MM.1S (cell line): ENCODE results near the gene CCDC148.
"Not testable (repeated sequence)": the region's sequence is repeated elsewhere in the genome, so short reads cannot be mapped to it uniquely, and the experiment has no call there.

Source experiments
- DNase-seq: peaks from one replicate; pipeline ENCODE4 v3.0.0-alpha.2; 2015
- H2AFZ ChIP-seq: fragments of 300-600 bp; sonication (generic); 2 replicates; pipeline ENCODE4 v1.6.0; 2016; ENCODE audit warnings: antibody characterized with exemption, low read length
- H3F3A ChIP-seq: fragments of 300-600 bp; sonication (generic); 2 replicates; pipeline ENCODE4 v1.6.1; 2016; ENCODE audit warnings: mild to moderate bottlenecking, antibody characterized with exemption, low read length, moderate library complexity, mixed read lengths; ENCODE audit not compliant: insufficient read depth
- H3K27ac ChIP-seq: fragments of 300-600 bp; sonication (generic); 2 replicates; pipeline ENCODE4 v1.5.1; 2016; ENCODE audit warnings: mild to moderate bottlenecking, low read length
- H3K27me3 ChIP-seq: fragments of 300-600 bp; sonication (generic); replicated peaks from 2 replicates; pipeline ENCODE4 v1.6.0; 2016; ENCODE audit warnings: low read length; ENCODE audit not compliant: insufficient read depth
- H3K36me3 ChIP-seq: fragments of 300-600 bp; sonication (generic); replicated peaks from 2 replicates; pipeline ENCODE4 v1.6.1; 2016; ENCODE audit warnings: mild to moderate bottlenecking, low read length, mixed read lengths; ENCODE audit not compliant: insufficient read depth
- H3K4me1 ChIP-seq: fragments of 300-600 bp; sonication (generic); 2 replicates; pipeline ENCODE4 v1.6.1; 2016; ENCODE audit warnings: low read length, mixed read lengths
- H3K4me2 ChIP-seq: fragments of 300-600 bp; sonication (generic); 2 replicates; pipeline ENCODE4 v1.6.0; 2016; ENCODE audit warnings: low read depth, low read length
- H3K4me3 ChIP-seq: fragments of 300-600 bp; sonication (generic); 2 replicates; pipeline ENCODE4 v1.5.1; 2016; ENCODE audit warnings: low read length, mixed read lengths
- H3K79me2 ChIP-seq: fragments of 300-600 bp; sonication (generic); 2 replicates; pipeline ENCODE4 v1.6.1; 2016; ENCODE audit warnings: mixed run types, low read length, mixed read lengths
- H3K9ac ChIP-seq: fragments of 300-600 bp; sonication (generic); 2 replicates; pipeline ENCODE4 v1.6.1; 2016; ENCODE audit warnings: low read length, mixed read lengths
- H3K9me2 ChIP-seq: fragments of 300-600 bp; sonication (generic); replicated peaks from 2 replicates; pipeline ENCODE4 v1.6.1; 2016; ENCODE audit warnings: mild to moderate bottlenecking, low read length, mixed read lengths; ENCODE audit not compliant: insufficient read depth
- H3K9me3 ChIP-seq: fragments of 300-600 bp; sonication (generic); replicated peaks from 2 replicates; pipeline ENCODE4 v1.6.1; 2016; ENCODE audit warnings: mild to moderate bottlenecking, low read length, mixed read lengths; ENCODE audit not compliant: insufficient read depth
- H4K20me1 ChIP-seq: fragments of 300-600 bp; sonication (generic); 2 replicates; pipeline ENCODE4 v1.6.1; 2016; ENCODE audit warnings: mild to moderate bottlenecking, low read length, moderate library complexity, mixed read lengths; ENCODE audit not compliant: insufficient read depth
- CTCF ChIP-seq: fragments of 300-600 bp; sonication (generic); IDR thresholded peaks from 2 replicates; pipeline ENCODE4 v1.5.1; 2016; ENCODE audit warnings: antibody characterized with exemption, low read length, mixed read lengths
- EZH2 ChIP-seq: fragments of 300-600 bp; sonication (generic); optimal IDR thresholded peaks from 2 replicates; pipeline ENCODE3; 2017; ENCODE audit warnings: low read depth, mild to moderate bottlenecking, antibody characterized with exemption, low read length, mixed read lengths
- EZH2phosphoT487 ChIP-seq: fragments of 300-600 bp; sonication (generic); IDR thresholded peaks from 2 replicates; pipeline ENCODE4 v1.6.1; 2018; ENCODE audit warnings: antibody characterized with exemption, low read length

Gene CCDC148

DNA sequence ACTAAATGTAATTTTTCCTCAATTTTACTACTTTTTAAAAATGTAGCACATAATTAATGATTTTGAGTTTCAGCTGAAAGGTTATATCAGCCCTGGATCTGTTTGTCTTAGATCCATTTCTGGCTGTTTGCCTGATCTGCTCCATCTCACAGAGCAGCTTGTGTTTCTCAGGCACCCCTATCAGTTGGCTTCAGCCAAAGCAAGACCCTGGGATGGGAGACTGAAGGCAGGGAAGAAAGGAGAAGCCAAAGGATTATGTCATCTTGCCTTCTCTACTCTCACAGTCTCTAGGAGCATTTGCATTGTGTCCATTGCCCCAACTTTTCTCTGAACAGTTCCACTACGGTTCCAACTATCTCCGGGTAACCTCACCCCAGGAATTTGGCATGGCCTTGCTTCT lies 110.5 kb downstream of the CCDC148 start:
- no peak for TF ChIP-seq EZH2
- TF ChIP-seq EZH2phosphoT487, result no peak
- TF ChIP-seq CTCF, result no peak

DNA sequence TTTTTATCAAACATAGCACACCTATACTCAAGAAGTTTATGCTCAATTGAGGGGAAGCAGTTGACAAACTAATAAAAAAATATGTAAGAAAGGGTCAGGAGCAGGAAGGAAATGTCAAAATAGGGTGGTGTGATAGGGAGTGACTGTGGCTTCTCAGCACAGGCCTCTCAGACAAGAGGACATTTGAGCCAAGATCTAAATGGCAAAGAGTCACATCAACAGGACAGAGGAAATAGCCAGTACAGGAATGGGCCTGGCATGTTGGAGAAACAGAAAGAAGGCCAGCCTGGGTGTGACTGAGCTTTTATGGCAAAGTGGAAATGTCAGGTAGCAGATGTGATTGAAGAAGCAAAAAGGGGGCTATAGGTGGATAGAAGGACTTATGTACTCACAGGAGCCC lies 117.0 kb downstream of the CCDC148 start:
- H3K9me3 ChIP-seq, result no peaks in the 10 kb centered on the region
- no peaks in the 10 kb centered on the region for H3K27me3 ChIP-seq
- H3K79me2 ChIP-seq, result no peaks in the 10 kb centered on the region
- no peak overlapping the region for H2AFZ ChIP-seq
- H4K20me1 ChIP-seq, result no peaks in the 10 kb centered on the region
- H3K4me3 ChIP-seq, result no peak overlapping the region
- no peaks in the 10 kb centered on the region for H3K4me1 ChIP-seq
- H3K4me2 ChIP-seq, result no peak overlapping the region
- H3K9me2 ChIP-seq, result no peaks in the 10 kb centered on the region
- H3K27ac ChIP-seq, result no peak overlapping the region
- H3K36me3 ChIP-seq, result no peaks in the 10 kb centered on the region
- no peak overlapping the region for H3K9ac ChIP-seq
- no peaks in the 10 kb centered on the region for H3F3A ChIP-seq
- no peak for DNase-seq
- TF ChIP-seq EZH2phosphoT487 (no peak), CTCF (no peak), EZH2 (no peak)

More for the DNA sequence above, 110.5 kb downstream of the CCDC148 start:
- no peak for DNase-seq
- no peaks in the 10 kb centered on the region for H3K9me2 ChIP-seq
- H3K27ac ChIP-seq, result no peak overlapping the region
- no peak overlapping the region for H3K9ac ChIP-seq
- H3K4me1 ChIP-seq, result no peaks in the 10 kb centered on the region
- no peaks in the 10 kb centered on the region for H3K79me2 ChIP-seq
- no peaks in the 10 kb centered on the region for H3K27me3 ChIP-seq
- no peak overlapping the region for H3K4me3 ChIP-seq
- H3K9me3 ChIP-seq, result no peaks in the 10 kb centered on the region
- no peaks in the 10 kb centered on the region for H3K36me3 ChIP-seq
- H3F3A ChIP-seq, result no peaks in the 10 kb centered on the region
- H3K4me2 ChIP-seq, result no peak overlapping the region
- no peak overlapping the region for H2AFZ ChIP-seq
- no peaks in the 10 kb centered on the region for H4K20me1 ChIP-seq

DNA sequence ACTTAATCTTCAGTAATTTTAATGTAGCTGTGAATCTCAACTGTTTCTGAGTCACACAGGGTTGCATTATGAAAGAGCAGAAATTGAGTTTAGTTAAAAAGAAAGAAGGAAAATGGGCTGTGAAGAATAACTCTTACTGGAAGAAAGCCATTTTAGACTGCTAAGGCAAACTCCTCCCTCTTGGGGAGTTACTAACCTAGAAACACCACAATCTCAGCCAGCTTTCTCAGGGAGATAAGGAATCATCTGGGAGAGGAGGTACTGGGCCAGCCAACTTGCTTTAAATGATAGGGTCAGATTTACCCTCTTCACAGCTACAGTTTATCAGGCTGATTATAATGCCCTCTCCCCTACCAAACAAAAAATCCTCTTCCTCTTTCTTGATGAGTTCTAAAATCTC lies 119.5 kb downstream of the CCDC148 start:
- no peak overlapping the region for H2AFZ ChIP-seq
- H3K79me2 ChIP-seq, result no peaks in the 10 kb centered on the region
- H3K27ac ChIP-seq, result no peak overlapping the region
- H3K36me3 ChIP-seq, result no peaks in the 10 kb centered on the region
- no peaks in the 10 kb centered on the region for H3K9me2 ChIP-seq
- no peak for DNase-seq
- H3F3A ChIP-seq, result no peaks in the 10 kb centered on the region
- no peaks in the 10 kb centered on the region for H3K9me3 ChIP-seq
- no peaks in the 10 kb centered on the region for H3K4me1 ChIP-seq
- H3K4me2 ChIP-seq, result no peak overlapping the region
- no peak overlapping the region for H3K4me3 ChIP-seq
- no peak overlapping the region for H3K9ac ChIP-seq
- H4K20me1 ChIP-seq, result no peaks in the 10 kb centered on the region
- no peaks in the 10 kb centered on the region for H3K27me3 ChIP-seq
- TF ChIP-seq CTCF, result no peak
- TF ChIP-seq EZH2phosphoT487, result no peak
- no peak for TF ChIP-seq EZH2

DNA sequence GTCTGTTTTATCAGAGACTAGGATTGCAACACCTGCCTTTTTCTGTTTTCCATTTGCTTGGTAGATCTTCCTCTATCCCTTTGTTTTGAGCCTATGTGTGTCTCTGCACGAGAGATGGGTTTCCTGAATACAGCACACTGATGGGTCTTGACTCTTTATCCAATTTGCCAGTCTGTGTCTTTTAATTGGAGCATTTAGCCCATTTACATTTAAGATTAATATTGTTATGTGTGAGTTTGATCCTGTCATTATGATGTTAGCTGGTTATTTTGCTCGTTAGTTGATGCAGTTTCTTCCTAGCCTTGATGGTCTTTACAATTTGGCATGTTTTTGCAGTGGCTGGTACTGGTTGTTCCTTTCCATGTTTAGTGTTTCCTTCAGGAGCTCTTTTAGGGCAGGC lies 124.8 kb downstream of the CCDC148 start:
- H3K9ac ChIP-seq, H3K9me2 ChIP-seq, H3K27me3 ChIP-seq, H2AFZ ChIP-seq, H4K20me1 ChIP-seq, H3K36me3 ChIP-seq, H3K27ac ChIP-seq, H3K4me3 ChIP-seq, H3K4me1 ChIP-seq, H3F3A ChIP-seq, H3K4me2 ChIP-seq, H3K9me3 ChIP-seq, DNase-seq, H3K79me2 ChIP-seq: not testable (repeated sequence)
